HuH-7.5 (cell line): ENCODE data around the gene MAP7D3.
"Not testable (repeated sequence)": the region's sequence is repeated elsewhere in the genome, so short reads cannot be mapped to it uniquely, and the experiment has no call there.

Experiments
- DNase-seq: peaks from one replicate; pipeline ENCODE4 v3.0.0; 2011; ENCODE audit warnings: low spot score

MAP7D3 gene

GRCh38 chrX:136250191-136251040 is 784 bp downstream of the MAP7D3 start:
- DNase-seq: peak; percentile 25

- no peak for DNase-seq
Observed at GRCh38 chrX:136246201-136246600, 5.0 kb downstream of the MAP7D3 start.

GRCh38 chrX:136237849-136238248 is 13.4 kb downstream of the MAP7D3 start:
- DNase-seq: not testable (repeated sequence)

- DNase-seq: no peak
Observed at GRCh38 chrX:136237074-136237473, 14.1 kb downstream of the MAP7D3 start.

GRCh38 chrX:136228839-136229207 is 22.4 kb downstream of the MAP7D3 start:
- DNase-seq: no peak

GRCh38 chrX:136227948-136228838 is 23.0 kb downstream of the MAP7D3 start:
- DNase-seq: no peak

- no peak for DNase-seq
Observed at GRCh38 chrX:136227074-136227473, 24.1 kb downstream of the MAP7D3 start.

GRCh38 chrX:136221851-136222513 is 29.2 kb downstream of the MAP7D3 start:
- DNase-seq: no peak

GRCh38 chrX:136220951-136221350 is 30.2 kb downstream of the MAP7D3 start:
- DNase-seq: no peak

GRCh38 chrX:136220540-136220939 is 30.7 kb downstream of the MAP7D3 start:
- DNase-seq: no peak

GRCh38 chrX:136219893-136220292 is 31.3 kb downstream of the MAP7D3 start:
- DNase-seq: no peak

- DNase-seq: no peak
Observed at GRCh38 chrX:136215559-136215958, 35.6 kb downstream of the MAP7D3 start.

- no peak for DNase-seq
Observed at GRCh38 chrX:136214551-136214950, 36.6 kb downstream of the MAP7D3 start.

GRCh38 chrX:136212557-136213111 is 38.6 kb downstream of the MAP7D3 start:
- no peak for DNase-seq

- DNase-seq: no peak
Observed at GRCh38 chrX:136211766-136212556, 39.2 kb downstream of the MAP7D3 start.

- no peak for DNase-seq
Observed at GRCh38 chrX:136210806-136211205, 40.4 kb downstream of the MAP7D3 start.

GRCh38 chrX:136210243-136210642 is 41.0 kb downstream of the MAP7D3 start:
- DNase-seq: no peak

GRCh38 chrX:136209751-136210150 is 41.4 kb downstream of the MAP7D3 start:
- DNase-seq: no peak

GRCh38 chrX:136209016-136209738 is 42.0 kb downstream of the MAP7D3 start:
- DNase-seq: peak; percentile 13

GRCh38 chrX:136207546-136207945 is 43.7 kb downstream of the MAP7D3 start:
- DNase-seq: no peak

- DNase-seq: no peak
Observed at GRCh38 chrX:136206916-136207315, 44.3 kb downstream of the MAP7D3 start.
